Stimulated activated CD8-positive, alpha-beta memory T cell treated with anti-CD3 and anti-CD28 coated beads, Interleukin-15, amount 100 ng/mL, for 48 hours (primary cell): ENCODE data around the gene ARHGAP23.
"Not testable (repeated sequence)": the region's sequence is repeated elsewhere in the genome, so short reads cannot be mapped to it uniquely, and the experiment has no call there.

Experiments
- DNase-seq, 2 donors: peaks; one replicate each; pipeline ENCODE4 v3.0.0-alpha.2; 2020; ENCODE audit warnings: low read depth in 2 of 2

Gene ARHGAP23

DNA sequence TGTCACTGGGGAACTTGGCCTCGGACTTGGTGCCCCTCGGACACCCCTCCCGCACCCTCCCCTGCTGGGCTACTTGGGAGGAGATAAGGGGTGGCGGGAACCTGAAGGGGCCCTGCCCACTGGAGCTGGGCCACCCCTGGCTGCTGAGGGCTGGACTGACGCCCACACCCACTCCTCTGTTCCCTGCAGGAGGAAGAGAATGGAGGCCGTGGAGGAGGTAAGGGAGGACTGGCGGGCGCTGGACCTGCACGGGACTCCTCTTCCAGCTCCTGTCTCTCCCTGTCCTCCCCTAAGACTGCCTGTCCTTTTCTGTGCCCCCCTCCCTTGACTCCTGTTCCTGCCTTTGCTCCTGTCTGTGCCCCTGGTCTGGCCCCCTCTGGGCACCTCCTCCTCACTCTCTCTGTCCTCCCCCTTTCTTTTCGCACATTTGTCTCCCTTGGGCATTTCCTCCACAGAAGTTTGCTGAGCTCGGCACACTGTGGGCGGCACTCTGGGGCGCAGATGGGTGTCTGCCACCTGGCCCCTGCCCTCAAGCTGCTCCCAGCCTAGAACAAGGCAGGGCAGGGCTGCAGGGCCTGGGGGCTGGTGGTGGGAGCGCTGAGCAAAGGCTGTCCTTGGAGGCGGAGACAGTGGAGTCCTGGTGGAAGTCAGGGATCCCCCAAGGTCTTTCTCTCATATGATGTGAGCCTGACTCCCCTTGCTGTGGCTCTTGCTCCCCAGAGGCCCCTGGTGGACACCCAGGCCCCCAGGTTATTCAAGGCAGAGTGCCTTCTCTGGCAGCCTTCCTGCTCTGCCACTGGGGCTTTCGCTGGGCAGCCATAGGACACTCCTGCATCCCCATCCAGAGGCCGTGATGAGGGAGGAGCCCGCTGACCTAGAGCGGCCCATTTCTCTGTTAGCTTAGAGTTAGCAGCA is 32.7 kb downstream of the ARHGAP23 start:
- DNase-seq: no peak

DNA sequence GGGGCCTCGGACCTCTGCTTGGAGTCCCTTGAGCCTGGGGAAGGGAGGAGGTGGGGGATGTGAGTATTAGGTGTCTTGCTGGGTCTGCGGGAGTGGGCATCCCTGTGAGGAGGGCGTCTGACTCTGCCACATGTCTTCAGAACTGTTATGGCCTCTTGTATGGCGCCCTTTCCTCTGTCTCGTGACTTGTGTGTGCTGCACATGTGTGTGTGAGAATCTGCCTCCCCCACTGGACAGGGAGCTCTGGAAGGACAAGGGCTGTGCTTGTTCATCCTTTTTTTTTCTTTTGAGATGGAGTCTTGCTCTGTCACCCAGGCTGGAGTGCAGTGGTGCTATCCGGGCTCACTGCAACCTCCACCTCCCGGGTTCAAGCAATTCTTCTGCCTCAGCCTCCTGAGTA is 33.4 kb downstream of the ARHGAP23 start:
- DNase-seq: no peak

DNA sequence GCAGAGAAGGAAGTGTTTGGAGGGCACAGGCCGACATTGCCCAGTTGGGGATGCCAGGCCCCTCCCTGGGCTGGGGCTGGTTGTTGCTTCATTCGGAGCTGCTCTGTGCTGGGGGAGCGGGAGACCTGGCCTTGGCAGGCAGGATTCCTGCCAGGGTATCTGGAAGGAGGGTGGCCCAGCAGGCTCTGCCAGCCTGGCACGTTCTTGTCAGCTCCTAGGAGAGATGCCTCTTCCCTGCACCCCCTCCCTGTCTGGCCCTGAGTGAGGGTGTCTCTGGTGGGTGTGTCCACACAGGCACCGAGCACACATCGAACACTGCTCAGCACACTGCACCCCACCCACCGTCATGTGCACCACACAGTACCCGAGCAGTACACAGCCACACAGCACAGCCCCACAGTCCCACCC is 35.2 kb downstream of the ARHGAP23 start:
- no peak for DNase-seq

DNA sequence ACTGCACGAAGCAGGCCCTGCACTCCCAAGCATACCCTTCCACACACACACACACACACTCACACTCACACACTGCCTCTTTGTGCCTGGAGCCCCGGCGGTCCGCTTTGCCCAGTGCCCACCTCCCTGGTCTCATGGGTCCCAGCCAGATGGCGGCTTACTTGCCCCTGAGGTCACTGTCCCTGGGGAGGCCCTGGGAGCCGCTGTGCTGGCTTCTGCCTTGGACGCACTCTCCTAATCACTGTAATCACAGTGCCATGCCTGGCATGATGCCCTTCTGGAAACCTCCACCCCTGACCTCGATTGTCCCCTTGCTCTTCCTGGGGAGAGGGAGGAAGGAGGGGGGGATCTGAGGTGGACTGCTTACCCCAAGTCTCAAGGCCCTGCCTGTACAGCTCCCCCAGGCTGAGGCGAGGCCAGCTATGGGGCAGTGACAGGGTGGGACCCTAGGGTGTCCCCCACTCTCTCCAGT is 36.0 kb downstream of the ARHGAP23 start:
- DNase-seq: no peak

DNA sequence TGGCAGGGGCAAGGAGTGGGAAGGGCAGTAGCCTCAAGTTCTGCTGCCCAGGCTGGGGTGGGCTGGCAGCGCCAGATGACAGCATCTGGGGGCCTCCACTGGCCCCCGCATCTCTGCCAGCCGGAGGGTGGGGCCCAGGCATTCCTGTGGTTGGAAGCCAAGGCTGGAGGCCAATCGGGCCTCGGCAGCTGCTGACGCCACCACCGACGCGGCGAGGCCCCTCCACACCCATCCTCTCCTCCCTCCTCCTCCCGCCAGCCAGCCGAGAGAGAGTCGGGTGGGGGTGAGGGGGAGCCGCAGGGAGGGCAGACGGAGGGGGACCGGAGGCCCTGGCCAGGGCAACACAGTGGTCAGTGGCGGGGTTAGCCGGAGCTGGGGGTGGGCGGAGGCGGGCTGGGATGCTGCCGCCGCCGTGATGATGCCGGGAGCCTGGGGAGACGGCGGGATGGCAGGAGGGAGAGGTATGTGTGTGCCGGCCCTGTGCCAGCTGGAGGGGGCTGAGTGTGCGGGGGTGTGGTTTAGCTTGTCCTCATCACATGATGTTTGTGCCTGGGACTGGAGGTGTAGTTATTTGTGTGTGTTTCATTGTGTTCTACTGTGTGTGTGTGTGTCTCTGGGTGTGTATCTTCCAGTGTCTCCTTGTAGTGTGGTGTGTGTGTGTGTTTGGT is 36.6 kb downstream of the ARHGAP23 start:
- DNase-seq: no peak

DNA sequence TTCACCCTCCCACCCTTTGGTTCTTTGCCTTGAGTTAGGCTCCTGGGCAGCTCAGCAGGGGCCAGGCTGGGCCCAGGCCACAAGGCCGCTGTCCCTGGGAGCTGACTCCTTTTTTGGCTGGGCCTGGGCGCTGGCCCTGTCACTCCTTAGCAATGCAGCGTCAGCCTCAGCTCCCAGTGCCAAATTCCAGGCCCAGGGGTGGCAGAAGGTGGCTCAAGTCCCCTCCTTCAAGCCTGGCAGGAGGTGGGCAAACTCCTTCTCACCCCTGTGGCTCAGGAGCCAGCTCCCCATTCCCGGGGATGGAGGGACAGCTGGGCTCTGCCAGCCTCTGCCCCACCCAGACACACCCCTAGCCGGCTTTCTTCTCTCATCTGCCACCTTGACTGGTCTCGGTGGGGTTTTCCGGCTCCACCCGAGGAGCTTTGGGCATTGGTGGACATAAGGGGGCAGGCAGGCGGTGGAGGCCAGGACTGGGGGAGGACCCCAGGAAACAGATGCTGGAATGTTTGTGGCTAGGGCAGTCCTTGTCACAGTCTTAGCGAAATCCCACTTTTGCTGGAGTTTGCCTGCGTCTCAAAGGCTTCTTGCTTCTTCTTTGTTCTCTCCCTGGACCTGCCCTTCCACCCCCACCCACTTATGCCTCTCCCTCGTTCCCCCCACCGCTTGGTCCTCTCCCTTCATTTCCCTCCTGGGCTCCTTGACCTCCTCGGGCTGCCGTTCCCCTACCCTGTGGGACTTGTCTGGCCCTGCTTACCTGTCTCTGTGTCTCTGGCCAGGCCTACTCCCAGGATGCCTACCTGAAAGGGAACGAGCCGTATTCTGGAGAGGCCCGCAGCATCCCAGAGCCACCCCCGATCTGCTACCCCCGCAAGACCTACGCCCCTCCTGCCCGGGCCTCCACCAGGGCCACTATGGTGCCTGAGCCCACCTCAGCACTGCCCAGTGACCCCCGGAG is 37.4 kb downstream of the ARHGAP23 start:
- DNase-seq: no peak

DNA sequence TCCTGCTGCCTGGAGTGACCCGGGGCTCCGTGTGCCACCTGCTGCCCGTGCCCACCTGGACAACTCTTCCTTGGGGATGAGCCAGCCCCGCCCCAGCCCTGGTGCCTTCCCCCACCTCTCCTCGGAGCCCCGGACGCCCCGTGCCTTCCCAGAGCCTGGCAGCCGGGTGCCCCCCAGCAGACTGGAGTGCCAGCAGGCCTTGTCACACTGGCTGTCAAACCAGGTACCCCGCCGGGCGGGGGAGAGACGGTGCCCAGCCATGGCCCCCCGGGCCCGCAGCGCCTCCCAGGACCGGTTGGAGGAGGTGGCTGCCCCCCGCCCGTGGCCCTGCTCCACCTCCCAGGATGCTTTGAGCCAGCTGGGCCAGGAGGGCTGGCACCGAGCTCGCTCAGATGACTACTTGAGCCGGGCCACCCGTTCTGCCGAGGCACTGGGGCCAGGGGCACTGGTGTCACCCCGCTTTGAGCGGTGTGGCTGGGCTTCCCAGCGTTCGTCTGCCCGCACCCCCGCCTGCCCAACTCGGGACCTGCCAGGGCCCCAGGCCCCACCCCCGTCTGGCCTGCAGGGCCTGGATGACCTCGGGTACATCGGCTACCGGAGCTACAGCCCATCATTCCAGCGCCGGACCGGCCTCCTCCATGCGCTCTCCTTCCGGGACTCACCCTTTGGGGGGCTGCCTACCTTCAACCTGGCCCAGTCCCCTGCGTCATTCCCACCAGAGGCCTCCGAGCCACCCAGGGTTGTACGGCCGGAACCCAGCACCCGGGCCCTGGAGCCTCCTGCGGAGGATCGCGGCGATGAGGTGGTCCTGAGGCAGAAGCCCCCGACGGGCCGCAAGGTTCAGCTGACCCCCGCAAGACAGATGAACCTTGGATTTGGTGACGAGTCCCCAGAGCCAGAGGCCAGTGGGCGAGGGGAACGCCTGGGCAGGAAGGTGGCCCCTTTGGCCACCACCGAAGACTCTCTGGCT is 38.4 kb downstream of the ARHGAP23 start:
- no peak for DNase-seq

DNA sequence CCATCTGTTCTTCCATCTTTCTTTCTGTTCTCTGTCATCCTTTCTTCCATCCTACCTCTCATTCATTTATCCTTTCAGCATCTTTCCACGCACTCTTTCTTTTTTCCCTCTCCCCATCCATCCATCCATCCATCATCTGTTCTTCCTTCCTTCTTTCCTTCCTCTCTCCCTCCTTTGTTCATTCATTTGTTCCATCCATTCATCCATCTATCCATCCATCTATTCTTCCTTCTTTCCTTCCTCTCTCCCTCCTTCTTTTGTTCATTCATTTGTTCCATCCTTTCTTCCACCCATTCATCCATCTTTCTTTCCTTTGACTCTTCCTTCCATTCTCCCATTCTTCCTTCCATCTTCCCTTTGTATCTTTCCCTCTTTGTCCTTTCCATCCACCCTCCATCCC is 39.2 kb downstream of the ARHGAP23 start:
- no peak for DNase-seq

DNA sequence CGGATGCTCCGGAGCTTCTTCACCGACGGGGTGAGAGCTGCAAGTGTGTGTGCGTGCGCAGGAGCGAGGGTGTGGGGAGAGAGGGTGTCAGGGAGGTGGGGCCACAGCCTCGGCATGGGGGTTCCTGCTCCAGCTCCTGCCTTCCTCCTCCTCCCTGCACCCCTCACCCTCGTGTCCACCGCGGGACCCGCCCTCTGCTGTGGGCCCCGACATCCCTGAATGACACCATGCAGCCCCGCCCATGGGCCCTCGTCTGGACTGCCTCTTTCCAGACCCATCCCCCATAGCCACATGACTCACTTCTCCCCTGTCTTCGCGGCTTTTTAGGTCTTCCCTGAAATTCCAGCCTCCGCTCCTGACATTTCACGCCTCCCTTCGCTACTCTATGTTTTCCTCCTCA is 41.6 kb downstream of the ARHGAP23 start:
- DNase-seq: no peak

DNA sequence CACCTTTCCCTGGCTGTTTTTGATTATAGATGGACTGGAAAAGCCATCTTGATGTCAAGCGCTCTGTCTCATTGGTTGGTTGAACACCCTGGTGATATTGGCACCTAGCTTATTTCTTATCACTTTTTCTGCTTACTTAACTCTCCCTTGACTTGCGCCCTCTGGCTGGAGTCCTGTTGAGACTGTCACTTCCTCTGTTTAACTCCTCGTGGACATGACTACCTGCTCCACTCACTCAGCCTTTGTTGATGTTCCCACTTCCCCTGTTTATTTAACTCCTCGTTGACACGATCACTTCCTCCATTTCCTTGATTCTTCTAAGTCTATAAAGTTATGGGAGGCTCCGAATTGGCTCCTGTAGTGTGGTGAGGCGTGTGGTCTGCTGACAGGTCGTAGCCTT is 43.0 kb downstream of the ARHGAP23 start:
- DNase-seq: not testable (repeated sequence)

DNA sequence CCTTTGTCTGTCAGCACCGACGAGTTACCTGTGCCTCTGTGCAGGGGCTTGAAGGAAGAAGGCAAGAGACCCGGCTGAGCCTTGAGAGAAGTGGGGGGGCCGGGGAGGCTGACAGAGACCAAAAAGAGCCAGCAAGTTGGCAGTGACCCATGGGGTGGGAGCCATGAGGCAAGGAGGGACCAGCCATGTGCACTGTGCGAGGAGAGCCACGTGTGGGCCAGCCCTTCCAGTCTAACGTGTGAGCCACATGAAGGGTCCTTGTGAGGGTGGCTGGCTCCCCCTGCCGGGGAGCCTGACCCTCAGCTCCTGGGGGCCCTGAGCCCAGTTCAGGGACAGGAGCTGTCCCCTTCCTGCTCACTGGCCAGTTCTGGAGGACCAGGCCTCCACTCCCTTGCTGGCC is 46.4 kb downstream of the ARHGAP23 start:
- not testable (repeated sequence) for DNase-seq

DNA sequence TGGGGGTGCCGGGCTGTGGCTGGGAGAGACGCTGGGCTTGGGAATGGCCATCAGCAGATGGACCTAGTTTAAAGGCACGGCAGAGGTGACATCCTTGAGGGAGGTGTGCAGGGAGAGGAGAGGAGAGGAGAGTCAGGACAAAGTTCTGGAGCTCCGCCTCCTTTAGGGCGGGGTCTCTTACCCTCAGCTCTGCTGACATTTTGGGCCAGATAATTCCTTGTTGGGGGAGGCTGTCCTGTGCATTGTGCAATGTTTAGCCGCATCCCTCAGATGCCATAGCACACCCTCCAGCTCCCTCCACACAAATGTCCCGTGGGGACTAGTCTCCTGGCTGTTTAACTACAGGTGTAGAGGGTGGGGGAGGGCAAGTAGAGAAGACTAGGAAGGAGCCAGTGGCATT is 48.3 kb downstream of the ARHGAP23 start:
- no peak for DNase-seq

DNA sequence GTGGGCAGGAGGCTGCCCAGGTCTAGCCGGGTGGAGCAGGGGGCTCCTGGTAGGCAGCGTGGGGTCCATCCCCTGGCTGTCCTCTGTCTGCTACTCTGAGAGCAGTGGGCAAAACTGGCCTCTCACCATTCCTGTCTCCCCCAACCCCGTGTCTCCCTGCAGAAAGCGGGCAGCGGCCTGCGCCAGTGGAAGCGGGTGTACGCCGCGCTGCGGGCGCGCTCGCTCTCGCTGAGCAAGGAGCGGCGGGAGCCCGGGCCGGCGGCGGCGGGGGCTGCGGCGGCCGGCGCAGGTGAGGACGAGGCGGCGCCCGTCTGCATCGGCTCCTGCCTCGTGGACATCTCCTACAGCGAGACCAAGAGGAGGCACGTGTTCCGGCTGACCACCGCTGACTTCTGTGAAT is 49.2 kb downstream of the ARHGAP23 start:
- DNase-seq: not testable (repeated sequence)

DNA sequence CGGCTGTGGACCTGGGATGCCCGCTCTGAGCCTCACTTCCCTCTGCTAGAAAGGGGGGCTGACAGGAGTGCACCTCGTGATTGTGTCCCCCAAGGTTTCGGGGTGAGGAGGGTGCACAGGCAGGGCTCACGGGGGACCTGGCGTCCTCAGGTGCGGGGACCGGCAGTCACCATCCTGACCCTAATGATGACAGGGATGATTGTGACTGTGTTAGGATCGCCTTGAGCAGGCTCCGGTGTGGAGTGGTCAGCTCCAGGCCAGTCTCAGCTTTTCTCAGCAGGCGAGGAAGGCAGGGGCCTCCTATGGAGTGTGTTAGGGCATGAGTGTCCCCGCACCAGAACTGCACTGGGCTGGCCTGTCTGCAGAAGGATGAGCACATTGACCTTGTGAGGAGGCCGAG is 49.7 kb downstream of the ARHGAP23 start:
- not testable (repeated sequence) for DNase-seq

DNA sequence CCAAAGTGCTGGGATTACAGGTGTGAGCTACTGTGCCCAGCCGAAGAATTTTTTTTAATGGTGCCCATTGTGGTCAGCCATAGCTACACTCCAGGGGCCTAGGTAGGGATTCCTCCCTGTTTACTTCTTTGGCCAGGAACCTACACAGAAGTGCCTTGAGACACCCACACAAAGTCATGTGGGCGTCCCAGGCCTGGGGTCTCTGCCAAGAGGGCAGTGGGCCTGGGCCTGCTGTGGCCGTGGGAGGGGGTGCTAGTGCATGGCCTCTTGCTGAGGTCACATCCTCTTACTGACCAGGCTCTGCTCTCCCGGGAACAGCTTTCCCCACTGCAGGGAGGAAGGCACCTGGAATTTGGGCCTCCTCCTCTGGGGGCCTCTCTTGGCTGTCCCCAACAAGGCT is 50.4 kb downstream of the ARHGAP23 start:
- not testable (repeated sequence) for DNase-seq

DNA sequence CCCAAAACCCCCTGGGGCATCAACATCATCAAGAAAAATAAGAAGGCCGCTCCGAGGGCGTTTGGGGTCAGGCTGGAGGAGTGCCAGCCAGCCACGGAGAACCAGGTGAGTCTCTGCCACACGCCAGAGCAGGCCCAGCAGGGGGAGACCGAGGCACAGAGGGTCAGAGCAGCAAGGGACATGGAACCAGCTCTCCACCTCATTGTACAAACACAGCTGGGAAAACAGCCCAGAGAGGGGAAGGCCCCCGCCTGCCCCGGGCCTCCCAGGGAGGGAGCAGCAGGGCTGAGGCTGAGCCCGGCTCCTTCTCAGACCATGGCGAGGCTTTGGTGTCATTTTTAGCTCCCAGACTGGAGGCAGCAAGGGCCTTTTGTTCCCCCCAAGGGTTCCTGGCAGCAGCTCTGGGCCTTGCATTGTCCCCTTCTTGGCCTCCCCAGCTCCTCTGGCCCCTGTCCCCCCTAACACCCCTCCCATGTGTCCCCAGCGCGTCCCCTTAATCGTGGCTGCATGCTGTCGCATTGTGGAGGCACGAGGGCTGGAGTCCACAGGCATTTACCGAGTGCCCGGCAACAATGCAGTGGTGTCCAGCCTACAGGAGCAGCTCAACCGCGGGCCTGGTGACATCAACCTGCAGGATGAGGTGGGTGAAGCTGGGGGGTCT is 53.9 kb downstream of the ARHGAP23 start:
- DNase-seq: not testable (repeated sequence)

DNA sequence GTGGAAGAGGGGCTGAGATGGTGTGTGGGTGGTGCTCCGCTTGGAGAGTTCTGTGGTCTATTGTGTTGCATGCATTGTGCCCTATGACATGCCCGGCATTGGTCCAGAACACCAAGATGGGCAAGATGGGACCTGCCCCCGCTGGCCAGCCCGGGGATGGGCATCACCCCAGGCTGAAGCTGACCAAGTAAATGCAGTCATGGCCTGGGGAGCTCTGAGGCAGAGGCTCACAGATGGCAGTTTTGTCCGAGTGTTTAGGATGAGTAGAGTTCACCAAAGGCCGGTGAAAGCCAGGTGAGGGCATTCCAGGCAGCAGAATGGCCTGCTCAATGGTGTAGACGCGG is 54.4 kb downstream of the ARHGAP23 start:
- DNase-seq: not testable (repeated sequence)

DNA sequence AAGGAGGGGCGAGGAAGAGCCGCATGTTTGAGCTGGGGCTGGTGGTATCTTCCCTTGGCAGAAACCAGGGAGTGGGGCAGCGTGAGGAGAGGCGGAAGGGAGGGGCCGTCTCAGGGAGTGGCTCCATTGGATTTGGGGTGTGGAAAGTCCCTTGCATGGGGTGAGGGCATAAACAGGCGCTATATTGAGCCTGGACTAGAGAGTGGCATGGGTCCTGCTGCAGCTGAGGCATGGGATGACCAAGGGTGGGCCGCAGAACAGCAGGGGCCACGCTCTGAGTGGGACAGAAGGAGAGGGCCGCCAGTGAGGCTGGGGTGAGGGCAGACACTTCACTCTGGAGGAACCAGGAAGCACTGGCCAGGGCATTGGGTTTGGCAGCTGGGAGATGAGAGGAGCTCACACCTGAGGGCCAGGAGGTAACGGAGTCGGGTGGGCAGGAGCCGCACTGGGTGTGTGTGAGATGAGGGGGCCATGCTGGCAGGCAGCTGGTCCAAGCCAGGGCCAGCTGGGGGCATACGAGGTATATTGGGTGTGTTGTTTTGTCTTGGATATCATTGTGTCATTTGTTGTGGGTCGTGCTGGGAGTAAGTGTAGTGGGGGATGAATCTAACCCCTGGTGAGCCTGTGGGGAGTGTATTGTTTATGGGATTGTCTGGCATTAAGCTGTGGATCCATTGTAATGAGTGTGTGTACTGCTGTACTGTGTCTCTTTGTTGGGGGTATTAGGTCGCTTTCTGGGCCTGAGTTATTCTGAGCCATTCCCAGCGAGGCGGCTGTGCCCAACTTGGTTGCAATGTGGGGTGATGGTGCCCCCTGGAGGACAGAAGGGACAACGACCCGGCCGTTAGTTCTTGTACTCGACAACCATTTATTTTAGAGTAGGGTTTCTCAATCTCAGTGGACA is 56.2 kb downstream of the ARHGAP23 start:
- peak; percentile 28 to 43 for DNase-seq

DNA sequence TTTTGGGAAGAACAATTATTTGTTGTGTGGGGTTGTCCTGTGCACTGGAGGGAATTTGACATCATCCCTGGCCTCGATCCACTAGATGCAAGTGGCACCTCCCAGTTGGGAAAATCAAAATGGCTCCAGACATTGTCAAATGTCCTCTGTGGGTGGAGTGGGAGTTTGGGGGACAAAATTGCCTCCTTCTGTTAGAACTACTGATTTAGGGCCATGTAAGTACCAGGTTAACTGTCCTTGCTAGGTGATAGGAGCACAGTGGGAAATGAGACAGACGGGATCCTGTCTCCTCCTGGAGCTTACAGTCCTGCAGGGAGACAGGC is 56.8 kb downstream of the ARHGAP23 start:
- no peak for DNase-seq
